ENCODE results near the gene CCNA2.

The CCNA2 gene

DNA sequence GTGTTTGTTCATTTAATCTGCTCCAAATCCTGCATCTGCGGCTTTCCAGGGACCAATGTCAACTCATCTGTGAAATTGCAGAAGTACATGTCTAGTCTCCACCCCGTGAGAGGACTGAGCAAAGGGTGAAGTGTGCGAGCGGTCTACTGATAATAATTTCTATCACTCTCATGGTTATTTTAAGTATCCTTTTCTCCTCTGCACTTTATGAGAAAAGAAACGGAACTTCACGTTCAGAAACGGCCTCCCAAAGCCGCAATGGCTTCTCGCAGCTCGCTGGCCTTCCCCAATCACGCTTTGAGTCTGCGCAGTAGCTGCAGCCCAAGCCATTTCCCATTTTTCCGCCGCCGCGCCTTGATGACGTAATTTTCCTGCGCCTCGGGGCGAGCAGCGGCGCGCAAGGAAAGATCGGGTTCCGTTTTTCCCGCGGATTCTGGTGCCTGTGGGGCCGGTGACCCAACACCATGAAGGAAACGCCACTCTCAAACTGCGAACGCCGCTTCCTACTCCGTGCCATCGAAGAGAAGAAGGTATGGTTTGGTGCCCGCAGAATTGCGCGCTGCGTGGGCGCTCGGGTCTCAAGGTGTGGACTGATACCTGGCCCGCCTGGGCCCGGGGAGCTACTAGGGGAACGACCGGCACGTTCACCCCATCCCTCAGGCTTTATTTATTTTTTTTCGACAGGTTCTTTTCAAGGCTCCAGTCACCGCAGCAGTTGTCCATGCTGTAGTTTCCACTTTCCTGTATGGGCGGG is 22.5 kb downstream of the CCNA2 start, which contains the start of gene EXOSC9:
TSS of gene EXOSC9 (plus strand) at position 363 of the 754 bp plus-strand sequence. CDS start at position 465, 102 bp downstream.
- peak; percentile 83 for DNase-seq

DNA sequence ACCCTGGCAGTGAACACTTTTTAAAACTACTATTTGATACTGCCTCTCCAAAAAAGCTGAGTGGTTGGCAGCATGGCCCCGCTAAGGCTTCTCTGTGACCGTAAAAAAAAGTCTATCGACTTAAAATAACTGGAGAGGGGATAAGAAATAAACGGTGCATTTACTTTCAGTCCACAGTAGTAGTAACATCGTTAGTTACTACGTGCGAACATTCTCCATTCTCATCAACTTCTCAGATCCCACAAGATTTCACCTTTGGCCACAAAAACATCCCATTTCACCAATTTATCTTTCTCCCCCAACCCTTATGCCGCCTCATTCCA is 23.1 kb downstream of the CCNA2 start:
- peak; percentile 58 for DNase-seq

DNA sequence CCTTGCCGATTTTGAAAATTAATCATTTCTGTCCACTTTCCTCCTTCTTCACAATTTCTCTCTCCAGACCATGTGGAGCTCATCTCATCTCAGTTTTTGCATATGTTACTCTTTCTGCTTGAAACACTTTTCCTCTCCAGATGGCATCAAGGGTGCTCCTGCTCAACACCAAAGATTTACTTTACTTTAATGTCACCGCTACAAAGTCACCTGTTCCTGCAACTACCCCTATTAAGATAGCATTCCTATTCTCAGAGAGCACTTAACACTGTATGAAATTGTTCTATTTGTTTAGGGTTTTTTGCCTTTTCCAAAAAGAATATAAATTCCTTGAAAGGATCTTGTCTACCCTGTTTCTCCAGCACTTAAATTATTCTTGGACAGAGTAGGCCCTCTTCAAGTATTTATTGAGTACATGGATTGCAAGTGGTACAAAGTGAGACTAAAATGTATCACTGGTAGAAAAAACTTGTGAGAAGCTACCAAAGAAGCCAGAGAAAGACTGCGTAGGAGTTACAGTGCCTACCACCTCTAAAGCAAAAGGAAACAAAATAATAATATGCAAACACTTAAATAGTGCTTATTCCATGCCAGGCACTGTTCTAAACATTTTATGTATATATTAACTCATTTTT is 23.7 kb downstream of the CCNA2 start:
- DNase-seq = no peak

DNA sequence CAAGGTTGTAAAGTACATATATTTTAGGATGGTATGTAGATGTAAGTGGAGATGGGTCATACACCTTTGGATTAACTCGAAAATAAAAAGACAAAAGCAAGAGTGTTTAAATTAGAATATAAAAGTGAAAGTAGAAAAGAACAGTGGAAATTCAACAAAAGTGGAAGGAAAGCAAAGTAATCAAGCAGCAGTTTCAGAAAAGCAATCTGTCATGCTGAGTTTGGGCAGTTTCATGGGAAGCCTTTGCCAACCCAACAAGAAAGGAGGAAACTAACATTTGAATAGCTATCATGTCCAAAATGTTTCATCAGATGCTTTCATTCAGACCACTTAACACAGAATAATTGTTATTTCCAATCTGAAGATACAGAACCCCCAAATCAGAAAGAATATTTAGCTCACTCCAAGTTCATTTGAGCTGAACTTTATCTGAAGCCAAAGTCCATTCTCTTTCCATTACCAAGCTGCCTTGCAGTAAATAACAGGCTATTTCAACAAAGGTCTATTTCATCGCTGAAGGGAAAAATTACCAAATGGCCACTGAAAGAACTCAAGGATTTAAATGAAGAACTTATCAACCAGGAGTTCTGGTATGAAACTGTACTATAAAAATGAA is 24.4 kb downstream of the CCNA2 start:
- no peak for DNase-seq

DNA sequence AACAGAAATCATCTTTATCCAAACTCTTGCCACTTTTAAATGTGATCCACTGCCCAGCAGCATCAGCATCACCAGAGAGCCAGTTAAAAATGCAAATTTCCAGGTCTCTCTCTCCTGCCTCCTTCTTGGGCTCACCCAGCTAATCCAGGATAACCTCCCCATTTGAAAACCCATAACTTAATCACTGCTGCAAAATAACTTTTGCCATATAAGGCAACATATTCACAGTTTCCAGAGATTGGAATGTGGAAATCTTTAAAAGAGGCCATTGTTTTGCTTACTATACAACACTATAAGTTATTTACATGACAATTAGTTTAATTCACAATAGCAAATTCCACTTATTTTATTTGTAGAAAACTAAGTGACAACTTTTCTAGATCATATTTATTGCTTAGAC is 27.4 kb downstream of the CCNA2 start:
- DNase-seq = no peak

DNA sequence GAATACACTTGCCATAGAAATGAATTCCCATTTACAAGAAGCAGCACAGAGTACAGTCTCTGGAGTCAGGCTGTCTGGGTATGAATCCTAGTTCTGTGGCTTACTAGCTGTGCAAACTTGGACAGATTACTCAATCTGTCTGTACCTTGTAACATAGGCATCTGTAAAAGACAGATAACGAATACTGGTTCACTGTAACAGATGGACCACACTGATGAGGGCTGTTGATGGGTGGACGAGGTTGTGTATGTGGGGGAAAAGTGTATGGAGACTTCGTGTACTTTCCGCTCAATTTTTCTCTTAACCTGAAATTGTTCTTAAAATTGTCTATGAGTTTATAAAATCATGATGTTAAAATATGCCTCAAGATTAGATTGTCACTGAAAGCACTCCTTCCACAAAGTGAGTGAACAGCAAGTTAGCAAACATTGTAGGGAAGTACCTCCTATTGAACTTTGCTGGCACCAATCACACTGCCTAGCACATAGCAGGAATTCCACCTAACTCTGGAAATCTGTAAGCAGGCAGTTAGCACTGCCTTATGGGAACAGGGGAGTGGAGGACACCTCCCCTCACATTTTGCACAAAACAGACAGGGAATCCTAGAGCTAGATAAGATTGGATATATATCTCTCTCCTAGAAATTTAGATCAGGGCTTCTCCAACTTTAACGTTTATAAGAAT is 29.0 kb downstream of the CCNA2 start:
- DNase-seq = no peak

DNA sequence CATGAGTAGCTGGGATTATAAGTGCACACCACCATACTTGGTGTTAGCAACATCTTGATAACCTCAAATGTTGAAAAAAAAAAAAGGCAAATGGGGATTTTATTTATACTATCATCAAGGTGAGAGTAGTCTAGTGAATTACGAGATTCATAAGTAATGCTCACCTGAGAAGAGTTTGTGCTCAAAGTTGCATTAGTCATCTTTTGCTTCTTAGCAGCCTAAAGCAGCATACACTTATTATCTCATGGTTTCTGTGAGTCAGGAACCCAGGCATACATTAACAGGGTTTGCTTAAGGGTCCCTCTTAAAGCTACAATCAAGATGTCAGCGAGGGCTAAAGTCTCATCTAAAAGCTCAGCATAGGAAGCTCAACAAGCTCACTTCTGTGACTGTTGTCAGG is 30.7 kb downstream of the CCNA2 start:
- no peak for DNase-seq

DNA sequence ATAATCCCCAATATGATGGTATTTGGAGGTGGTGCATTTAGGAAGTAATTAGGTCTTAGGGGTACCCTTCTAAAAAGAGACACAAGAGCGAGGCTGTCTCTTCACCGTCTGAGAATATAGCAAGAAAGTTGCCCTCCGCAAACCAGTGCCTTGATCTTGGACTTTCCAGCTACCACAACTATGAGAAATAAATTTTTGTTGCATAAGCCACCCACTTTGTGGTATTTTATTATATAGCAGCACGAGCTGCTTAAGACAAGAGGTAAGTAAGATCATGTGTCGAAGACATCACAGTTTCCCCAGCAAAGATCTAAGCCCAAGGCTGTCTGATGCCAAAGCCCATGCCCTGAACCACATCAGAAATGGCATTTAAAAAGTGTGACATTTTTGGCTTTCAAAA is 32.2 kb downstream of the CCNA2 start:
- no peak for DNase-seq

DNA sequence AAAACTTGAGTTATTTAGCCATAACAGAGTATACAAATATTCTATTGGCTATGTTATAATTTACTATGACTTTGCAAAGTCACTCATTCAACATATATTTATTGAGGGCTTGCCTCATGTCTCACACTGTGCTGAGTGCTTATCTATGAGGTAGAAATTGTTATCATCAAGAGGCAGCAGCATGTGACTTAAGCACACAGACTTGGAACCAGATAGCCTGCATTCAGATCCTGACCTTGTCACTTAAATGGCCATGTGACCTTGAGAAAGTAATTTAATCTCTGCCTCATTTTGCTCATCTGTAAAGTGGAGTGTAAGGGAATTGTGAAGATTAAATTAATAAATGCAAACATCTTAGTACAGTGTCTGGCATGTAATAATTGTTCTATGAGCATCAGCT is 32.7 kb downstream of the CCNA2 start:
- no peak for DNase-seq

DNA sequence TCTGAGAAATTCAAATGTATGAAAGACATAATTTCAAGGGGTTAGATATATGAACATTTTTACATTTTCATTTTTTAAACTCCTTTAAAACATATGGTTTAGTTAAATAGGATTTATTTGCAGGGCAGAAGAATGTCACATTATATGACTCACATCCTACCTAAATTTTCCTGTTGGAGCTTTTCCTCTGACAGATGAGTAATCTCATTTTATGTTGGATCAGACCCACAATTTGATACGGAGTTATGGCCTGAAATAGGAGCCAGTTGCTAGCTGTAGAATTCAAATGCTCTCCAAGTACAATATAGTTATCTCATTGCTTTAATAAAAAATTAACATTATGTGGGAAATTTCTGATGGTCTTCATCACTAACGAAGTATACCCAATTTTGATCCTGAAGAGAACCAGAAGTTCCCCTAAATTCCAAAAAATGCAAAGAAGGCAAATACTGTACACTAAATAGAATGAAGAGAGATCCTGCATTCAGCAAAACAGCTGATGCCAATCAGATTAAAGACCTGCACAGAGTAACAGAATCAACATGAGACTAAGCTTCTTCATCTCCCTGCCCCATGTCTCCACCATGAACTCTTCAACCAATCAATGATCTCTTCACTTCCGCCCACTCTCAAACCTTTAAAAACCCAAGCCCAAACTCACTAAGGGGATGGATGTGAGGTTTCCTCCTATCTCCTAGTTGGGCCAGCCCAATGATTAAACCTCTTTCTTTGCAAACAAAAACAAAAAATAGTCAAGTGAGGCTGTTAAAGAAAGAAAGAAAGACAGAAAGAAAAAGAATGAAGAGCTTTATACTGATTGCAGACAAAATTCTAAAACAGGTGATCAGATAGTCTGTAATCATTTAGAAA is 33.5 kb downstream of the CCNA2 start:
- DNase-seq = no peak

DNA sequence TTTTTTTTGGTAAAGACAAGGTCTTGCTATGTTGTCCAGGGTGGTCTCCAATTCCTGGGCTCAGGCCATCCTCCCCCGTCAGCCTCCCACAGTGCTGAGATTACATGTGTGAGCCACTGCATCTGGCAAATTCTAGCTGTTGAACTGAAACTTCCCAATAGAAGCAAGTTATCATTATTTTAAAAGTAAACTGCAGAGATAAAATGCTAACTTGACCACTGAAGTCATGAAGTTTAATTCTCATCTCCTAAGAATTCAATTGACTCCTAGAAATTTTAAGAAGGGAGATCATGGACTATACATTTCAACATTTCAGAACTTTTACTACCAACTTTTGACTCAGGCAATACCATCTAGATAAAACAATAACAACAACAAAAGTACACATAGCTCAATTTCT is 34.2 kb downstream of the CCNA2 start:
- DNase-seq = no peak

DNA sequence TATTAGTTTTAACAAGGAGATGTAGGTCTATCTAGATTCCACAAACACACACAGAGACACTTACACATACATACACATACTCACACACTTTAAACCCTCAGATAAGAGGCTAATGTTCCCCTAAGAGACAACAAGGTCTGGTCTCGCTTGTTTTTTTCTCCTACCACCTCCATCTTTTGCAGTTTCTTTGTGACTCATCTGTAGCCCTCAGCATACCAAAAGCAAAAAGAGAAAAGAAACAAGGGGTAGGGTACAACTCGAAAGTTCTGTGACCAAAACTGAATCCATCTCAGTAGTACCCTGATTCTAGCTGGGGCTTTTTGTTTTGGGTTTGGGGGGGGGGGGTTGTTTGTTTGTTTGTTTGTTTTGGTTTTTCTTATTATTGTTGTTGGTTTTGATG is 34.8 kb downstream of the CCNA2 start:
- no peak for DNase-seq

DNA sequence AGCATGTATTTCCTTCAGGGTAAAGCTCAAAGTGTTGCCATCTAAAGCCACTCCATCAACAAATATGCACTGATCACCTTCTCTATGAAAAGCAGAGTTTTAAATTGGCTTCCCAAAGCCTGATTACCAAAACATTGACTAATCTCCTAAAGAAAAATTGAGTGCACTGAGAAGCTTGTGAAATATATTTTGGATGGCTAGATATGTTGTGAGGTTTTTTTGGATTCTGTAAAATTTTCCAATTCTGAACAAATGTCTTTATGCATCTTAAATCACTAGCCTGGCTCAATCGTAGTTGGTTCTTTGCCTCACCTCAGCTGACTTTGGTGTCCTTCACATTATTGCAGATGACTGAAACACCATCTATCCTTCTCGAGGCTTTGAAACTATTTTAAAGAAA is 37.5 kb downstream of the CCNA2 start:
- DNase-seq = no peak

DNA sequence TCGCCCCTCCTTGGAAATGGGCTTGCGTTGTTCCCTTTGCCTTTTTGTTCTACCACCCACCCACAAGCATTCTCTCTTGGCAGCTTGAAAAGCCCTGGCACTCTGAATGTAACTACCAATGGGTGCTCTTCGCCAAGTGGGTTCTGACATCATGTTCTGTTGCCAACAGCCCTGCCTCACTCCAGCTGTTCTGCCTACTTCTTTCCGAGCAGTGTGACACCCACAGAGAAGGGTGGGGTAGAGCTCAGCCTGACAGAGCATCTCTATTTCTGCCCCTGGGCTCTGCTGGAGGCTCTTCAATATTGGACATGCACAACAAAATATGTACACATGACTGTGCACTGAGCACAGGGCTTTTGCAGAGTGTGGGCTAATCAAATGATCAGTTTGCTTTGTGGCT is 38.2 kb downstream of the CCNA2 start:
- no peak for DNase-seq

DNA sequence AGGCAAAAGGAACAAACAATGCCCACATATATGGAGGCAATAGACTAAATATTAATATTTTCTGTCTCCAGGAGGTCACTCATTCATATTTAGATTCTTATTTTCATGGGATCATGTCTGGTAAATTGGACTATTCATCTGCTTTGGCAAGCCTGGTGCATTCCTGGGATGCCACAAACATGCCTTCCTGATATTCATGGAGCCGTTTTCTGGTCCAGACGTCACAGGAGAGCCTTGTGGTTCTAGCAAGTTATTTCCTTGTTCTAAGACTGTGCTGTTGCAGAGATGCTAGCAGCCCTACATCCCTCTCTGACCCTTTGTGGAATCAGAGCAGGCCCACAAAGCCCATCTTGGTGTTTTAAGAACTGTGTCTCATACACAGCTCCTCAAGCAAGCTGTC is 38.7 kb downstream of the CCNA2 start:
- DNase-seq = no peak

DNA sequence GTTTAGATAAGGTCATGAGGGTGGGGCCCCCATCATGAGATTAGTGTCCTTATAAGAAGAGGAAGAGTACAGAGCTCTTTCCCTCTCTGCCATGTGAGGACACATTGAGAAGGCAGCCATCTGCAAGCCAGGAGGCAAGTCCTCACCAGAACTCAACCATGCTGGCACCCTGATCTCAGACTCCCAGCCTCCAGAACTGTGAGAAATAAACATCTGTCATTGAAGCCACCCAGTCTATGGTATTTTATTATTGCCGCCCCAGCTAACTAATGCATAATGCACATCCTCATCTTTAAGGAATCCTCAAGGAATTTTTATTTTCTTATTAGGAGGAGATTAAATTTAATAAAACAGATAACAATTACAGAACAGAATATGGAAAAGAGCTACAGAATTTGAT is 39.3 kb downstream of the CCNA2 start:
- DNase-seq = no peak

DNA sequence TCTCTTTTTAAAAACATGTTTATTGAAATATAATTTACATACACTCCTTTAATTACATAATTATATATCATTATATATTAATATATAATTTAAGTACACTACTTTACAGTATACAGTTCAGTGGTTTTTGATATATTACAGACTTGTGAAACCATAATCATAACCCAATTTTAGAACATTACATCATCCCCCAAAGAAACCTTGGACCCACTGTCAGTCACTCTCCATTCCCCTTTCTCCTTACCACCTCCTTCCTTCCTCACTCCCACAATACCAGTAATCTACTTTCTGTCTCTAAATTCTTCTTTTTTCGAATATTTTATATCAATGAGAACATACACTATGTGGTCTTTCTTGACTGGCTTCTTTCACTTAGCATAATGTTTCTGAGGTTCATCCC is 40.5 kb downstream of the CCNA2 start:
- DNase-seq = no peak

DNA sequence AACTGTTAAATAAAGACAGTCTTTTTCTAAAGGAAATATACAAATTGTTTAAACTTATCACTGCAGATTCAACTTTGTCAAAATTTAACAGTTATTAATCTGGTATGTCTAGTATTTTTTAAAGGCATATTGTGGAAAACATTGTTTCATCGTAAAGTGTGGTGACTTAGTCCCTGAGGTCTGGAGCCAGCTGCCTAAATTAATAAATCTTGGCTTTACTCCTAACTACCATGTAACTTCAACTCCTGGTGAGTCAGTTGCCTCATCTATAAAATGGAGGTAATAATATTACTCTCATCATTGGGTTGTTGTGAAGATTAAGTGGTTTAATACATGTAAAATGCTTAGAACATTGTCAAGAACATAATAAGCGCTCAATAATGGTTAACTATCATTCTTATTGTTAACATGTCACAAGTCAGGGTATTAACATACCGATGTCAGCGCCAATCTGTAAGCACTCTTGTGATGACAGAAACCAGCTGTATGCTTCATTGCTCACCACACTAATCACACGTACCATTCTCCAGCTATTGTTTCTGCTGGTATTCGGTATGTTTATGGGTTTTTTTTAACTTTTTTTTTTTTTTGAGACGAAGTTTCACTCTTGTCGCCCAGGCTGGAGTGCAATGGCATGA is 44.6 kb downstream of the CCNA2 start:
- no peak for DNase-seq

DNA sequence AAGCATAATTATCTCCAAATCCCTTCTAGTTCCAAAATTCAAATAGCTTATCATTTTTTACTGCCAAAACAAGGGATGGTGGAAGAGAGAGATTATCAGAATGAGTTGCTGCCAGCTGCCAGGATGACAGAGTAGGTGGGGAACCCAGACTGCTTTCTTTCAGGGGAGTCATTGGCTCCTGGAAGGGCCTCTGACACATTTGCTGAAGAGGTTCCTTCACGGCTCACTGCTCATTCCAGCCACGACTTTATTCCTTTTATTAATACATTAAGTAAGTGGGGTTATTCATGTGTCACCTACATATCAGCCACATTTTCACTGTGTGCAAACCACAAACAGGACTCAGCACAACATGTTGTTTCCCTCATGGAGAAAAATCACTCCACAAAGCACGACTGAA is 46.1 kb downstream of the CCNA2 start:
- no peak for DNase-seq

DNA sequence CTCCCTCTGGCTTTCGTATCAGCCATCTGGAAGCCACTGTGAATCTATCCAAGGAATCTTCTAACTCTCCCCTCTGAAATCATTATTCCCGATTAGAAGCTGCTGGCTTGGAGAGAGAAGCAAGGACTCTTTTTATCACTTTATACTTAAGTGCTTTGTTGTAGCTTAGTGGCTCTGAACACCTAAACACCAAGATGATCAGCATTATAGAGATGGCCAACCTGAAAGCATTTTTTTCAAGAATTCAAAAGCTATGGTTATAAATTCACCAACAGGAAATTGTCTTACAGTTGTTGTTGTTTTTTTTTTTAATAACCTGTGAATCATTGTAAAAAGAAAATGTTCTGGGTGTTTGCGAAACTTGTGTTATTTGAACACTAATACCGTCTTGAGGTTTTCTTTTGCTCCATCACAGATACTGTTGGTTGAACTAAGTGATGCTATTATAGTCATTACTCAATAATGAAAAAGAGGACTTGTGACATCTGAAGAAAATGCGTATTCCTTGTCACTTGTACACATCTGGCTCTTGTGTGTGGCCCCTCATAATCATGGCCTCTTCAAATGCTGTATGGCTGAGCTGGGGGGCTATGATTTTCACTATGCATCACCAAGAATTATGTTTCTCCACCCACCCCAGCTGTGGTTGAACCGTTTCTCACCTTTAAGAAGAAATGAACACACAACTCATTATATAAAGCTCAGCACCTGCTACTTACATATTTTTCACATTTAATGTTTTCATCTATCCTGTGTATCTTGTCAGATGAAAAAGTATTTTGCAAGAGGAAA is 46.9 kb downstream of the CCNA2 start:
- DNase-seq = no peak

DNA sequence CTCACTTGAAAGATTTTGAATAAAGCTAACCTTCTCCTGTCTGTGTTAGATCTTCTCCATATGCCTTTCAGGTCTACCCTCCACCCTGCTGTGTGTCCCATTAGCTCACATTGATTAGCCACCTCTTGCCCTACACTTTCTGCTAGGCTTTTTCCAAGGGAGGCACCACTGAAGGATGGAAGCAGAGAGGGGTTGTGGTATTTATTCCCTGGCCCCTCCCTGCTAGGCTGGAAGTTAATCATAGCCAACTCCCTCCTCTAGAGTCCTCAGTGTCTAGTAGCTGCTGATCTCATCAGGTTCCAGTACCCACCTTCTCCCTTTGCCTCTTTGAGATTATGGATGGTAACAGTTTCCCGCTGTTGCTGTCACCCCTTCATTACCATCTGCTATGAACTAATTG is 49.8 kb downstream of the CCNA2 start:
- no peak for DNase-seq

DNA sequence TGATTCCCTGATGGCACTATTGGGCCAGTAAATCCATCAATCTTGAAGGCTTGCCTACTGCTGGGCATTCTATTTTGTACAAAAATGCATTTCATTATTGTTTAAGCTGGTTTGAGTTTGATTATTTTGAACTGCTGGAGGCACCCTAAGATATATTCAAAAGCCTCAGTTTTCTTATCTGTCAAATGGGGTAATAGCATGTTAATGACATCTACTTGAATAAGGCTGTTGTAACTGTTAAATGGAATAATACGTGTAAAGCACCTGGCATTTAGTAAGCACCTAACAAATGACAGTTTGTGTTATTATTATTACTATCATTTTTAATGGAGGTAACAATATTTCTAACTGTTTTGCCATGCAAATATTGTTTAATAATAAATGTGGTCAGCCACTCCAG is 51.8 kb downstream of the CCNA2 start:
- no peak for DNase-seq

Data from NCI-H2227 treated with DMSO at 0.1 percent for 48 hours (cell line).